Mesothelial cell of epicardium (in vitro differentiated cells): ENCODE measurements around the gene DGKI. TPM values are rescaled to one million over a fixed set of nuclear protein-coding genes. Genes with fewer than 3 reads are reported as not detected.

Experiments used
- DNase-seq, 2 experiments: peaks; one replicate each; pipeline ENCODE4 v3.0.0; 2021; ENCODE audit warnings: low spot score in 2 of 2; ENCODE audit not compliant: unreplicated experiment in 2 of 2
- H3K27ac Mint-ChIP-seq: 2 replicates; pipeline ENCODE4 v1.8.0; 2021; ENCODE audit warnings: mixed read lengths
- H3K27me3 Mint-ChIP-seq: 2 replicates; pipeline ENCODE4 v1.8.0; 2021; ENCODE audit warnings: low read depth, mixed read lengths
- H3K36me3 Mint-ChIP-seq: 2 replicates; pipeline ENCODE4 v1.8.0; 2021; ENCODE audit warnings: mixed read lengths
- H3K4me1 Mint-ChIP-seq: 2 replicates; pipeline ENCODE4 v1.8.0; 2021; ENCODE audit warnings: mixed read lengths
- H3K4me3 Mint-ChIP-seq: 2 replicates; pipeline ENCODE4 v1.8.0; 2021; ENCODE audit warnings: mild to moderate bottlenecking, moderate library complexity, mixed read lengths
- H3K9me3 Mint-ChIP-seq: 2 replicates; pipeline ENCODE4 v1.8.0; 2021; ENCODE audit warnings: mixed read lengths
- CTCF ChIP-seq: fragments of 200-600 bp; sonication (generic); IDR thresholded peaks from one replicate; pipeline ENCODE4 v1.5.0; 2021; ENCODE audit warnings: antibody characterized with exemption; ENCODE audit not compliant: unreplicated experiment
- total RNA-seq: library from RNA; stranded (reverse); gene quantifications from 3 replicates; pipeline ENCODE4 v1.2.1, GENCODE V29; 2021

DGKI gene
- total RNA-seq, 1 donor from 2014 or later: 2.0 TPM

GRCh38 chr7:137728426-137728825, 118.3 kb downstream of the DGKI start:
- no peak for TF ChIP-seq CTCF
- Mint-ChIP-seq H3K4me1 (no peaks in the 10 kb centered on the region), H3K27me3 (peaks cover 18% of the 10 kb centered on the region), H3K4me3 (no peak overlapping the region), H3K9me3 (peaks cover 5% of the 10 kb centered on the region), H3K27ac (no peak overlapping the region), H3K36me3 (no peaks in the 10 kb centered on the region)
- no peak for DNase-seq

GRCh38 chr7:137727413-137727812, 119.4 kb downstream of the DGKI start:
- Mint-ChIP-seq H3K27ac (no peak overlapping the region), H3K9me3 (no peaks in the 10 kb centered on the region), H3K4me3 (no peak overlapping the region), H3K4me1 (no peaks in the 10 kb centered on the region), H3K36me3 (no peaks in the 10 kb centered on the region), H3K27me3 (peaks cover 16% of the 10 kb centered on the region)
- TF ChIP-seq CTCF: no peak
- DNase-seq: no peak

GRCh38 chr7:137718355-137718754, 128.4 kb downstream of the DGKI start:
- DNase-seq: no peak
- Mint-ChIP-seq H3K36me3 (no peaks in the 10 kb centered on the region), H3K27me3 (peaks cover 23% of the 10 kb centered on the region), H3K4me3 (no peak overlapping the region), H3K27ac (no peak overlapping the region), H3K9me3 (no peaks in the 10 kb centered on the region), H3K4me1 (no peaks in the 10 kb centered on the region)
- TF ChIP-seq CTCF: no peak

- Mint-ChIP-seq H3K9me3 (no peaks in the 10 kb centered on the region), H3K36me3 (no peaks in the 10 kb centered on the region), H3K4me3 (no peak overlapping the region), H3K4me1 (no peaks in the 10 kb centered on the region), H3K27me3 (peaks cover 23% of the 10 kb centered on the region), H3K27ac (no peak overlapping the region)
- DNase-seq: no peak
- no peak for TF ChIP-seq CTCF
Measured at GRCh38 chr7:137717811-137718271, 128.9 kb downstream of the DGKI start.

- no peak for DNase-seq
- H3K27me3 Mint-ChIP-seq: peaks cover 24% of the 10 kb centered on the region
- no peaks in the 10 kb centered on the region for H3K36me3 Mint-ChIP-seq
- no peak overlapping the region for H3K27ac Mint-ChIP-seq
- no peak for TF ChIP-seq CTCF
- H3K4me1 Mint-ChIP-seq: no peaks in the 10 kb centered on the region
- H3K9me3 Mint-ChIP-seq: no peaks in the 10 kb centered on the region
- H3K4me3 Mint-ChIP-seq: no peak overlapping the region
Measured at GRCh38 chr7:137717045-137717444, 129.7 kb downstream of the DGKI start.

GRCh38 chr7:137716061-137716460, 130.7 kb downstream of the DGKI start:
- no peaks in the 10 kb centered on the region for H3K9me3 Mint-ChIP-seq
- TF ChIP-seq CTCF: no peak
- no peak overlapping the region for H3K4me3 Mint-ChIP-seq
- H3K27me3 Mint-ChIP-seq: peaks cover 28% of the 10 kb centered on the region
- H3K36me3 Mint-ChIP-seq: no peaks in the 10 kb centered on the region
- H3K27ac Mint-ChIP-seq: no peak overlapping the region
- no peaks in the 10 kb centered on the region for H3K4me1 Mint-ChIP-seq
- DNase-seq: no peak
